ENCODE data around the gene DAND5. TPM values are rescaled to one million over a fixed set of nuclear protein-coding genes. Genes with fewer than 3 reads are reported as not detected.

Gene DAND5
- total and polyA plus RNA-seq, 2 of the 13 experiments (the other 11 are each of a cell fraction or from before 2014, with no cell fraction given): 0.04 TPM; not detected in 1

DNA sequence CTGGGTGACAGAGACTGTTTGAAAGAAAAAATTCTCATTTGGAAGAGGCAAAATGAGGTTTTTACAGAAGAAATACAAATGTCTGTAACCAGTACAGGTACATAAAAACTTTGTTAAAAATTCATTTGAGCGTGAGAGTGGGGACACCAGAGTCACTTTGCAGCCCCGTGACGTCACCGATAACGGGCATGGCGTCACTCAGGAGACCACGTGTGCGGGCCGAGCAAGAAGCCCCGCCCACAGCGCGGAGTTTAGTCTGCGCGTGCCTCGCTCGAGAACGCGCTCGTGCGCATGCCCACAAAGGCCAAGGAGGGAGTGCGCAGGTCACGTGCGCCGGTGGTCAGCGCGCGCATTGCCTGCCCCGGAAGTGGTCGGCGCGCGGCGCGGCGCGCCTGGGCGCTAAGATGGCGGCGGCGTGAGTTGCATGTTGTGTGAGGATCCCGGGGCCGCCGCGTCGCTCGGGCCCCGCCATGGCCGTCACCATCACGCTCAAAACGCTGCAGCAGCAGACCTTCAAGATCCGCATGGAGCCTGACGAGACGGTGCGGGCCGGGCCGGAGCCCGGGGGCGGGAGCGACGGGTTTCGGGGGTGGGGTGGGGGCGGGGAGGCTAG lies 23.8 kb upstream of the DAND5 start, which contains the start of gene RAD23A (continued):
- TF ChIP-seq ZNF574 (CRISPR knock-in tag; IDR thresholded peaks at IDR 0.05): peak; percentile 92
- TF ChIP-seq ZBTB42 (CRISPR knock-in tag; IDR thresholded peaks at IDR 0.05): no peak; the same call in 1 of the 2 replicates
- TF ChIP-seq REL (CRISPR knock-in tag; conservative IDR thresholded peaks at IDR 0.05): no peak
- TF ChIP-seq ZNF556 (CRISPR knock-in tag; IDR thresholded peaks at IDR 0.05; ENCODE audit: borderline replicate concordance): 0 out of 2 replicates have a peak, but pooled peaks have one; percentile 31
- TF ChIP-seq ZMYM3 (CRISPR knock-in tag; IDR thresholded peaks at IDR 0.05): no peak
- TF ChIP-seq ZNF230 (CRISPR knock-in tag; IDR thresholded peaks at IDR 0.05): no peak
- no peak; the same call in 1 of the 2 replicates for TF ChIP-seq ZNF547 (CRISPR knock-in tag; IDR thresholded peaks at IDR 0.05)
- no peak; the same call in 1 of the 2 replicates for TF ChIP-seq MEF2D (CRISPR knock-in tag; IDR thresholded peaks at IDR 0.05)
- peak; percentile 100 for TF ChIP-seq ZNF441 (CRISPR knock-in tag; IDR thresholded peaks at IDR 0.05; ENCODE audit: borderline replicate concordance)
- 0 out of 2 replicates have a peak, but pooled peaks have one; percentile 34 for TF ChIP-seq SATB2 (CRISPR knock-in tag; IDR thresholded peaks at IDR 0.05)
- TF ChIP-seq, protein P1, sequence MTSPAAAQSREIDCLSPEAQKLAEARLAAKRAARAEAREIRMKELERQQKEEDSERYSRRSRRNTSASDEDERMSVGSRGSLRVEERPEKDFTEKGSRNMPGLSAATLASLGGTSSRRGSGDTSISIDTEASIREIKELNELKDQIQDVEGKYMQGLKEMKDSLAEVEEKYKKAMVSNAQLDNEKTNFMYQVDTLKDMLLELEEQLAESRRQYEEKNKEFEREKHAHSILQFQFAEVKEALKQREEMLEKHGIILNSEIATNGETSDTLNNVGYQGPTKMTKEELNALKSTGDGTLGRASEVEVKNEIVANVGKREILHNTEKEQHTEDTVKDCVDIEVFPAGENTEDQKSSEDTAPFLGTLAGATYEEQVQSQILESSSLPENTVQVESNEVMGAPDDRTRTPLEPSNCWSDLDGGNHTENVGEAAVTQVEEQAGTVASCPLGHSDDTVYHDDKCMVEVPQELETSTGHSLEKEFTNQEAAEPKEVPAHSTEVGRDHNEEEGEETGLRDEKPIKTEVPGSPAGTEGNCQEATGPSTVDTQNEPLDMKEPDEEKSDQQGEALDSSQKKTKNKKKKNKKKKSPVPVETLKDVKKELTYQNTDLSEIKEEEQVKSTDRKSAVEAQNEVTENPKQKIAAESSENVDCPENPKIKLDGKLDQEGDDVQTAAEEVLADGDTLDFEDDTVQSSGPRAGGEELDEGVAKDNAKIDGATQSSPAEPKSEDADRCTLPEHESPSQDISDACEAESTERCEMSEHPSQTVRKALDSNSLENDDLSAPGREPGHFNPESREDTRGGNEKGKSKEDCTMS (CRISPR knock-in tag; conservative IDR thresholded peaks at IDR 0.05): no peak
- TF ChIP-seq CERS6 (CRISPR knock-in tag; IDR thresholded peaks at IDR 0.05): peak; percentile 36; the same call in 1 of the 2 replicates
- peak; percentile 59 for TF ChIP-seq ZNF281 (CRISPR knock-in tag; IDR thresholded peaks at IDR 0.05; ENCODE audit: borderline replicate concordance)
- TF ChIP-seq, protein P2, sequence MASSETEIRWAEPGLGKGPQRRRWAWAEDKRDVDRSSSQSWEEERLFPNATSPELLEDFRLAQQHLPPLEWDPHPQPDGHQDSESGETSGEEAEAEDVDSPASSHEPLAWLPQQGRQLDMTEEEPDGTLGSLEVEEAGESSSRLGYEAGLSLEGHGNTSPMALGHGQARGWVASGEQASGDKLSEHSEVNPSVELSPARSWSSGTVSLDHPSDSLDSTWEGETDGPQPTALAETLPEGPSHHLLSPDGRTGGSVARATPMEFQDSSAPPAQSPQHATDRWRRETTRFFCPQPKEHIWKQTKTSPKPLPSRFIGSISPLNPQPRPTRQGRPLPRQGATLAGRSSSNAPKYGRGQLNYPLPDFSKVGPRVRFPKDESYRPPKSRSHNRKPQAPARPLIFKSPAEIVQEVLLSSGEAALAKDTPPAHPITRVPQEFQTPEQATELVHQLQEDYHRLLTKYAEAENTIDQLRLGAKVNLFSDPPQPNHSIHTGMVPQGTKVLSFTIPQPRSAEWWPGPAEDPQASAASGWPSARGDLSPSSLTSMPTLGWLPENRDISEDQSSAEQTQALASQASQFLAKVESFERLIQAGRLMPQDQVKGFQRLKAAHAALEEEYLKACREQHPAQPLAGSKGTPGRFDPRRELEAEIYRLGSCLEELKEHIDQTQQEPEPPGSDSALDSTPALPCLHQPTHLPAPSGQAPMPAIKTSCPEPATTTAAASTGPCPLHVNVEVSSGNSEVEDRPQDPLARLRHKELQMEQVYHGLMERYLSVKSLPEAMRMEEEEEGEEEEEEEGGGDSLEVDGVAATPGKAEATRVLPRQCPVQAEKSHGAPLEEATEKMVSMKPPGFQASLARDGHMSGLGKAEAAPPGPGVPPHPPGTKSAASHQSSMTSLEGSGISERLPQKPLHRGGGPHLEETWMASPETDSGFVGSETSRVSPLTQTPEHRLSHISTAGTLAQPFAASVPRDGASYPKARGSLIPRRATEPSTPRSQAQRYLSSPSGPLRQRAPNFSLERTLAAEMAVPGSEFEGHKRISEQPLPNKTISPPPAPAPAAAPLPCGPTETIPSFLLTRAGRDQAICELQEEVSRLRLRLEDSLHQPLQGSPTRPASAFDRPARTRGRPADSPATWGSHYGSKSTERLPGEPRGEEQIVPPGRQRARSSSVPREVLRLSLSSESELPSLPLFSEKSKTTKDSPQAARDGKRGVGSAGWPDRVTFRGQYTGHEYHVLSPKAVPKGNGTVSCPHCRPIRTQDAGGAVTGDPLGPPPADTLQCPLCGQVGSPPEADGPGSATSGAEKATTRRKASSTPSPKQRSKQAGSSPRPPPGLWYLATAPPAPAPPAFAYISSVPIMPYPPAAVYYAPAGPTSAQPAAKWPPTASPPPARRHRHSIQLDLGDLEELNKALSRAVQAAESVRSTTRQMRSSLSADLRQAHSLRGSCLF (CRISPR knock-in tag; IDR thresholded peaks at IDR 0.05; ENCODE audit: borderline replicate concordance): 0 out of 2 replicates have a peak, but pooled peaks have one; percentile 19

Measured in HepG2 (cell line).